ENCODE results near the gene RPSA. TPM values are rescaled to one million over a fixed set of nuclear protein-coding genes. Genes with fewer than 3 reads are reported as not detected.
A peak's percentile ranks its signal among the peaks of the same experiment; 100 is the strongest.

Gene RPSA
- total and polyA plus RNA-seq, 9 of the 15 experiments (the other 6 are each of a cell fraction or from before 2014, with no cell fraction given) = 2,290 to 4,272 (median 2,730) TPM

DNA sequence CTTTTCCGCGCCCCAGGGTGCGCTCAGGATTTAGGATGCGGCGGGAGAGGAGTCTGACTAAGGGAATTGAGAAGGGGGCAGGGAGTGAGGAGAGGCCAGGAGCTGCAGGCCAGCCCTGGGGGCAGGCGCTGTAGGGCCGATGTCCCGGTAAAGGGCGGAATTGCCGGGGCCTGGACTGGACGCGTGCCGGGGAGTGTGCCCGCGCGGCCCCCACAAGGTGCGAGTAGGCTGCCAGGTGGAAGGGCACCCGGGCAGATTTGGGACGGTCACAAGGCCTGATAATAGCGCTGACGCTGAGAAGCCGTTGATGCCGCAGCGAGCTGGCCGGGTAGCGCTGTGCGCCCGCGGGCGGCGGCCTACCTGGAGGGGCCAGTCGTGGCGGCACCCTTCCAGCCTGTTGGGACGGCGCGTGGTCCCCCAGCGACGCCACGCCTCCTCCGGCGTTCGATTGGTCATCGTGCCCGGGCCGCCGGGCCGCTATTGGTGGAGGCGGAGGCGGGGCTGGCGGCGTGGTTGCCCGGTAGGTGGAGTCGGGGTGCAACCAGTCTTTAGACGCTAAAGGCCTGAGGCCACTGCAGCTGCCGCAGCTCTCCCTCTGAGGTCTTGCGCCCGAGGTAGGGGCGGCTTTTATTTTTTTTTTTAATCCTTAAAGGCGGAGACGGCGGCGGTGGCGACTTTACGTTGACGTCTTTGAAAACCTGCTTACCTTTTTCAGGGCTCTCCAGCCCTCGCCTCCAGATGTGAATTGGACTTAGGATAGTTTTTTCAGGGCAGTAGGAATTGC is 22.4 kb upstream of the RPSA start (continued):
- TF ChIP-seq, protein P1, sequence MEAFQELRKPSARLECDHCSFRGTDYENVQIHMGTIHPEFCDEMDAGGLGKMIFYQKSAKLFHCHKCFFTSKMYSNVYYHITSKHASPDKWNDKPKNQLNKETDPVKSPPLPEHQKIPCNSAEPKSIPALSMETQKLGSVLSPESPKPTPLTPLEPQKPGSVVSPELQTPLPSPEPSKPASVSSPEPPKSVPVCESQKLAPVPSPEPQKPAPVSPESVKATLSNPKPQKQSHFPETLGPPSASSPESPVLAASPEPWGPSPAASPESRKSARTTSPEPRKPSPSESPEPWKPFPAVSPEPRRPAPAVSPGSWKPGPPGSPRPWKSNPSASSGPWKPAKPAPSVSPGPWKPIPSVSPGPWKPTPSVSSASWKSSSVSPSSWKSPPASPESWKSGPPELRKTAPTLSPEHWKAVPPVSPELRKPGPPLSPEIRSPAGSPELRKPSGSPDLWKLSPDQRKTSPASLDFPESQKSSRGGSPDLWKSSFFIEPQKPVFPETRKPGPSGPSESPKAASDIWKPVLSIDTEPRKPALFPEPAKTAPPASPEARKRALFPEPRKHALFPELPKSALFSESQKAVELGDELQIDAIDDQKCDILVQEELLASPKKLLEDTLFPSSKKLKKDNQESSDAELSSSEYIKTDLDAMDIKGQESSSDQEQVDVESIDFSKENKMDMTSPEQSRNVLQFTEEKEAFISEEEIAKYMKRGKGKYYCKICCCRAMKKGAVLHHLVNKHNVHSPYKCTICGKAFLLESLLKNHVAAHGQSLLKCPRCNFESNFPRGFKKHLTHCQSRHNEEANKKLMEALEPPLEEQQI (IDR thresholded peaks at IDR 0.05) = no peak
- TF ChIP-seq TEAD4 (IDR thresholded peaks at IDR 0.05; ENCODE audit: low read length) (no peak), TEAD4 (CRISPR knock-in tag; IDR thresholded peaks at IDR 0.05; ENCODE audit: borderline replicate concordance) (peak; percentile 11; the same call in 1 of the 2 replicates), U2AF1 (optimal IDR thresholded peaks at IDR 0.05; ENCODE audit: low read depth, low read length) (peak; percentile 22), SAP30 (IDR thresholded peaks at IDR 0.05; ENCODE audit: borderline replicate concordance, insufficient read depth, low read depth, low read length, poor library complexity, severe bottlenecking) (peak; percentile 96), NR2F6 (CRISPR knock-in tag; IDR thresholded peaks at IDR 0.05) (no peak), RB1 (IDR thresholded peaks at IDR 0.05; ENCODE audit: low read depth) (peak; percentile 84), SMARCB1 (IDR thresholded peaks at IDR 0.05; ENCODE audit: insufficient read length, low read depth) (no peak), DDX20 (tag; IDR thresholded peaks at IDR 0.05; ENCODE audit: low read depth) (no peak), TEAD1 (CRISPR knock-in tag; IDR thresholded peaks at IDR 0.05) (peak in 1 of 2 experiments; percentile 88; a peak in 2 of 4 replicates), NFATC3 (IDR thresholded peaks at IDR 0.05) (no peak), TEAD2 (tag; IDR thresholded peaks at IDR 0.05) (no peak), SMARCA4 (IDR thresholded peaks at IDR 0.05) (0 out of 2 replicates have a peak, but pooled peaks have one; percentile 20), POLR2H (tag; IDR thresholded peaks at IDR 0.05; ENCODE audit: low read depth) (peak; percentile 52; the same call in 1 of the 2 replicates), NR4A1 (CRISPR knock-in tag; IDR thresholded peaks at IDR 0.05) (0 out of 2 replicates have a peak, but pooled peaks have one; percentile 37), NR4A1 (tag; IDR thresholded peaks at IDR 0.05) (no peak), RBM22 (IDR thresholded peaks at IDR 0.05; ENCODE audit: low read depth, low read length, poor library complexity, severe bottlenecking) (no peak)
- TF ChIP-seq, protein P2, sequence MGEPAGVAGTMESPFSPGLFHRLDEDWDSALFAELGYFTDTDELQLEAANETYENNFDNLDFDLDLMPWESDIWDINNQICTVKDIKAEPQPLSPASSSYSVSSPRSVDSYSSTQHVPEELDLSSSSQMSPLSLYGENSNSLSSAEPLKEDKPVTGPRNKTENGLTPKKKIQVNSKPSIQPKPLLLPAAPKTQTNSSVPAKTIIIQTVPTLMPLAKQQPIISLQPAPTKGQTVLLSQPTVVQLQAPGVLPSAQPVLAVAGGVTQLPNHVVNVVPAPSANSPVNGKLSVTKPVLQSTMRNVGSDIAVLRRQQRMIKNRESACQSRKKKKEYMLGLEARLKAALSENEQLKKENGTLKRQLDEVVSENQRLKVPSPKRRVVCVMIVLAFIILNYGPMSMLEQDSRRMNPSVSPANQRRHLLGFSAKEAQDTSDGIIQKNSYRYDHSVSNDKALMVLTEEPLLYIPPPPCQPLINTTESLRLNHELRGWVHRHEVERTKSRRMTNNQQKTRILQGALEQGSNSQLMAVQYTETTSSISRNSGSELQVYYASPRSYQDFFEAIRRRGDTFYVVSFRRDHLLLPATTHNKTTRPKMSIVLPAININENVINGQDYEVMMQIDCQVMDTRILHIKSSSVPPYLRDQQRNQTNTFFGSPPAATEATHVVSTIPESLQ (CRISPR knock-in tag; IDR thresholded peaks at IDR 0.05) = peak; percentile 16; the same call in 1 of the 2 replicates
- TF ChIP-seq, protein P3, sequence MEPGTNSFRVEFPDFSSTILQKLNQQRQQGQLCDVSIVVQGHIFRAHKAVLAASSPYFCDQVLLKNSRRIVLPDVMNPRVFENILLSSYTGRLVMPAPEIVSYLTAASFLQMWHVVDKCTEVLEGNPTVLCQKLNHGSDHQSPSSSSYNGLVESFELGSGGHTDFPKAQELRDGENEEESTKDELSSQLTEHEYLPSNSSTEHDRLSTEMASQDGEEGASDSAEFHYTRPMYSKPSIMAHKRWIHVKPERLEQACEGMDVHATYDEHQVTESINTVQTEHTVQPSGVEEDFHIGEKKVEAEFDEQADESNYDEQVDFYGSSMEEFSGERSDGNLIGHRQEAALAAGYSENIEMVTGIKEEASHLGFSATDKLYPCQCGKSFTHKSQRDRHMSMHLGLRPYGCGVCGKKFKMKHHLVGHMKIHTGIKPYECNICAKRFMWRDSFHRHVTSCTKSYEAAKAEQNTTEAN (CRISPR knock-in tag; IDR thresholded peaks at IDR 0.05) = peak; percentile 74; the same call in 1 of the 2 replicates
- TF ChIP-seq, protein P4, sequence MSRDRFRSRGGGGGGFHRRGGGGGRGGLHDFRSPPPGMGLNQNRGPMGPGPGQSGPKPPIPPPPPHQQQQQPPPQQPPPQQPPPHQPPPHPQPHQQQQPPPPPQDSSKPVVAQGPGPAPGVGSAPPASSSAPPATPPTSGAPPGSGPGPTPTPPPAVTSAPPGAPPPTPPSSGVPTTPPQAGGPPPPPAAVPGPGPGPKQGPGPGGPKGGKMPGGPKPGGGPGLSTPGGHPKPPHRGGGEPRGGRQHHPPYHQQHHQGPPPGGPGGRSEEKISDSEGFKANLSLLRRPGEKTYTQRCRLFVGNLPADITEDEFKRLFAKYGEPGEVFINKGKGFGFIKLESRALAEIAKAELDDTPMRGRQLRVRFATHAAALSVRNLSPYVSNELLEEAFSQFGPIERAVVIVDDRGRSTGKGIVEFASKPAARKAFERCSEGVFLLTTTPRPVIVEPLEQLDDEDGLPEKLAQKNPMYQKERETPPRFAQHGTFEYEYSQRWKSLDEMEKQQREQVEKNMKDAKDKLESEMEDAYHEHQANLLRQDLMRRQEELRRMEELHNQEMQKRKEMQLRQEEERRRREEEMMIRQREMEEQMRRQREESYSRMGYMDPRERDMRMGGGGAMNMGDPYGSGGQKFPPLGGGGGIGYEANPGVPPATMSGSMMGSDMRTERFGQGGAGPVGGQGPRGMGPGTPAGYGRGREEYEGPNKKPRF (IDR thresholded peaks at IDR 0.05; ENCODE audit: low read depth, low read length) = no peak
